Small intestine (tissue), 7 donors: ENCODE measurements around the gene ANKS6. TPM values are rescaled to one million over a fixed set of nuclear protein-coding genes. Genes with fewer than 3 reads are reported as not detected.
A peak's percentile ranks its signal among the peaks of the same experiment; 100 is the strongest.

ENCODE experiments used
- DNase-seq, 2 donors: peaks; one replicate each; pipeline versions ENCODE4 v3.0.0 to v3.0.0-alpha.2; 2013
- FAIRE-seq: peaks from 2 replicates; lab custom pipeline; 2012; peaks lifted over from hg19 to GRCh38; lab: Jason Lieb, UNC
- H3K27ac ChIP-seq, 3 donors: one replicate each; pipeline ENCODE4 v1.5.1; 2013; ENCODE audit warnings: low read length in 2 of 3, mild to moderate bottlenecking in 2 of 3, control low read depth in 1 of 3, inconsistent platforms in 1 of 3, low read depth in 1 of 3, moderate library complexity in 1 of 3
- H3K27me3 ChIP-seq, 3 donors: one replicate each; pipeline ENCODE4 v1.6.1; 2013; ENCODE audit warnings: low read length in 3 of 3, inconsistent platforms in 1 of 3; ENCODE audit not compliant: control insufficient read depth in 3 of 3, insufficient read depth in 3 of 3
- H3K36me3 ChIP-seq, 3 donors: one replicate each; pipeline ENCODE4 v1.6.1; 2013; ENCODE audit warnings: low read length in 3 of 3, inconsistent platforms in 1 of 3, low read depth in 1 of 3, mild to moderate bottlenecking in 1 of 3, moderate library complexity in 1 of 3; ENCODE audit not compliant: control insufficient read depth in 3 of 3, insufficient read depth in 2 of 3
- H3K4me1 ChIP-seq, 3 donors: one replicate each; pipeline ENCODE4 v1.6.1; 2013; ENCODE audit warnings: low read length in 2 of 3, inconsistent platforms in 1 of 3, low read depth in 1 of 3, mild to moderate bottlenecking in 1 of 3, moderate library complexity in 1 of 3; ENCODE audit not compliant: control insufficient read depth in 3 of 3, insufficient read depth in 2 of 3
- H3K4me3 ChIP-seq, 3 donors: one replicate each; pipeline ENCODE4 v1.5.1; 2013; ENCODE audit warnings: low read length in 3 of 3, control low read depth in 1 of 3, inconsistent platforms in 1 of 3, low read depth in 1 of 3, mild to moderate bottlenecking in 1 of 3, moderate library complexity in 1 of 3
- H3K9me3 ChIP-seq, 2 donors: one replicate each; pipeline ENCODE4 v1.6.1; 2013; ENCODE audit warnings: low read depth in 1 of 2, low read length in 1 of 2; ENCODE audit not compliant: control insufficient read depth in 2 of 2, insufficient read depth in 1 of 2
- WGBS, 3 donors: extraction: QIAGEN DNeasy Blood & Tissue Kit; methylation state at CpG; one replicate each; pipeline ENCODE4 v1.1.7; 2013; 5-methylcytosine and 5-hydroxymethylcytosine counted together
- polyA plus RNA-seq, 4 donors: library from polyadenylated mRNA; stranded (reverse) in 3 of 4; unstranded in 1 of 4; fragments of 200-250 nt in 3 of 4; fragments of 120-200 nt in 1 of 4; gene quantifications; one replicate each; pipeline versions ENCODE4 v1.2.1 to v1.2.3, GENCODE V29; 2013
- donor health status: healthy with polysubstance abuse.
- donor health status: control.
- donor health status: control.
- donor health status: Bipolar disorder and iron deficiency.
- donor health status: healthy.

Gene ANKS6
- polyA plus RNA-seq, 4 donors: 17.3 to 33.3 (median 19.3) TPM

DNA sequence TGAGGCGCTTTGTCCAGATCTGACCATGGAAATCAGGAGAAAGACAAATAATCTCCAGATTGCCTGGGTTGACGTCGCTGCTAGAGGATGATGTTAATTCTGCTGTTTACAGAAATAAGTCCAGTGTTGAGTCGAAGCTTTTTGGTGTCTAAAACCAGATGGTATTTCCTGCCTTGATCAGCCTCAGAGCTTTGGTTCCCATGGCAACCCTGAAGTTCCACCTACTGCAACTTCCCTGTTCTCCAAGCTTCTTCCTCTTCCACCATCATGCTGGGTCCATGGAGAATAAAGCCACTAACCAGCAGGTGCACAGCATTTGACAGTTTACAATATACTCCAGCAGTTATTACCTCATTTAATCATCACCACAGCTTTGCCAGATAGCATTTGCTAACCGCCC lies 69.6 kb downstream of the ANKS6 start:
- no peak for FAIRE-seq
- peaks cover 0 to 6% (median 0%) of the 10 kb centered on the region in 3 donors for H3K36me3 ChIP-seq
- H3K9me3 ChIP-seq: peaks cover 0 to 4% of the 10 kb centered on the region in 2 donors
- WGBS, 3 donors: 43 to 70% (median 57%) methylated on average over 5 of the region's 5 CpGs
- H3K4me3 ChIP-seq: no peak overlapping the region
- H3K4me1 ChIP-seq: no peaks in the 10 kb centered on the region
- no peak overlapping the region for H3K27ac ChIP-seq
- DNase-seq: no peak
- H3K27me3 ChIP-seq: peaks cover 0 to 5% (median 0%) of the 10 kb centered on the region in 3 donors

GRCh38 chr9:98724810-98725530 lies 71.4 kb downstream of the ANKS6 start:
- FAIRE-seq (no peak), DNase-seq (no peak)
- Histone ChIP-seq H3K4me1 (no peaks in the 10 kb centered on the region), H3K36me3 (no peaks in the 10 kb centered on the region), H3K4me3 (no peak overlapping the region), H3K9me3 (peaks cover 0 to 4% of the 10 kb centered on the region in 2 donors), H3K27ac (no peak overlapping the region), H3K27me3 (peaks cover 0 to 5% (median 0%) of the 10 kb centered on the region in 3 donors)
- 70% methylated on average over 5 of the region's 5 CpGs for WGBS, 3 donors

GRCh38 chr9:98721643-98722042 lies 74.7 kb downstream of the ANKS6 start:
- H3K27ac ChIP-seq: no peak overlapping the region
- DNase-seq (no peak), FAIRE-seq (no peak)
- WGBS, 3 donors: 84 to 90% (median 90%) methylated on average over 2 of the region's 2 CpGs
- no peaks in the 10 kb centered on the region for H3K36me3 ChIP-seq
- H3K9me3 ChIP-seq: peaks cover 0 to 4% of the 10 kb centered on the region in 2 donors
- H3K4me1 ChIP-seq: no peaks in the 10 kb centered on the region
- H3K4me3 ChIP-seq: no peak overlapping the region
- H3K27me3 ChIP-seq: peaks cover 0 to 5% (median 4%) of the 10 kb centered on the region in 3 donors

GRCh38 chr9:98720402-98720801 lies 76.0 kb downstream of the ANKS6 start:
- Histone ChIP-seq H3K4me3 (no peak overlapping the region), H3K9me3 (peaks cover 0 to 4% of the 10 kb centered on the region in 2 donors), H3K36me3 (no peaks in the 10 kb centered on the region), H3K4me1 (no peaks in the 10 kb centered on the region), H3K27me3 (peaks cover 0 to 9% (median 5%) of the 10 kb centered on the region in 3 donors), H3K27ac (no peak overlapping the region)
- FAIRE-seq (no peak), DNase-seq (no peak)
- 73 to 79% (median 78%) methylated on average over 4 of the region's 4 CpGs for WGBS, 3 donors

- no peak overlapping the region for H3K4me3 ChIP-seq
- H3K27me3 ChIP-seq: peaks cover 0 to 10% (median 3%) of the 10 kb centered on the region in 3 donors
- H3K36me3 ChIP-seq: no peaks in the 10 kb centered on the region
- H3K27ac ChIP-seq: no peak overlapping the region
- peaks cover 0 to 4% of the 10 kb centered on the region in 2 donors for H3K9me3 ChIP-seq
- no peaks in the 10 kb centered on the region for H3K4me1 ChIP-seq
- DNase-seq (no peak), FAIRE-seq (no peak)
- WGBS, 3 donors: 55 to 72% (median 70%) methylated on average over 2 of the region's 2 CpGs
Measured at GRCh38 chr9:98719055-98719454, 77.3 kb downstream of the ANKS6 start.

- no peaks in the 10 kb centered on the region for H3K4me1 ChIP-seq
- DNase-seq (no peak), FAIRE-seq (no peak)
- no peak overlapping the region for H3K4me3 ChIP-seq
- H3K36me3 ChIP-seq: no peaks in the 10 kb centered on the region
- peaks cover 3 to 39% (median 7%) of the 10 kb centered on the region in 3 donors for H3K27me3 ChIP-seq
- H3K9me3 ChIP-seq: no peaks in the 10 kb centered on the region
- 24 to 26% (median 26%) methylated on average over 1 of the region's 1 CpG for WGBS, 3 donors
- H3K27ac ChIP-seq: no peak overlapping the region
Measured at GRCh38 chr9:98714833-98715232, 81.5 kb downstream of the ANKS6 start.

DNA sequence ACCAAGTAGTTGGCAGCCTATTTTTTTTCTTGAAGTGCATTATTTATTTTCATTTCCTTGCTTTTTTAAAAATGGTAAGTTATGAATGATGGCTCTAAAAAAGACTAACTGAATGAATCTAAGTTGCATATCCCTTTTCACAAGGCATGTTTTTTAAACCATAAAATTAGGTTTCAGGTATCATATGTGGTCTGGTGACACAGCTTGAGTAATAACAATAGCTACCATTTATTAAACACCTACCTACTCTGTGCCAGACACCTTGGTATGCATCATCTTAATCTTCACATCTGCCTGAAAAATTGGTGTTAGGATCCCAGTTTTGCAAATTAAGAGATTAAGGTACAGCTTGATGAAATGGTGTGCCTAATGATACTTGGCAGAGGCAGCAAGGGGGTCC lies 83.4 kb downstream of the ANKS6 start:
- no peaks in the 10 kb centered on the region for H3K9me3 ChIP-seq
- H3K27me3 ChIP-seq: peaks cover 10 to 49% (median 15%) of the 10 kb centered on the region in 3 donors
- FAIRE-seq (no peak), DNase-seq (no peak)
- H3K27ac ChIP-seq: no peak overlapping the region
- no peaks in the 10 kb centered on the region for H3K36me3 ChIP-seq
- no peak overlapping the region for H3K4me3 ChIP-seq
- H3K4me1 ChIP-seq: peaks cover 0 to 6% (median 0%) of the 10 kb centered on the region in 3 donors

DNA sequence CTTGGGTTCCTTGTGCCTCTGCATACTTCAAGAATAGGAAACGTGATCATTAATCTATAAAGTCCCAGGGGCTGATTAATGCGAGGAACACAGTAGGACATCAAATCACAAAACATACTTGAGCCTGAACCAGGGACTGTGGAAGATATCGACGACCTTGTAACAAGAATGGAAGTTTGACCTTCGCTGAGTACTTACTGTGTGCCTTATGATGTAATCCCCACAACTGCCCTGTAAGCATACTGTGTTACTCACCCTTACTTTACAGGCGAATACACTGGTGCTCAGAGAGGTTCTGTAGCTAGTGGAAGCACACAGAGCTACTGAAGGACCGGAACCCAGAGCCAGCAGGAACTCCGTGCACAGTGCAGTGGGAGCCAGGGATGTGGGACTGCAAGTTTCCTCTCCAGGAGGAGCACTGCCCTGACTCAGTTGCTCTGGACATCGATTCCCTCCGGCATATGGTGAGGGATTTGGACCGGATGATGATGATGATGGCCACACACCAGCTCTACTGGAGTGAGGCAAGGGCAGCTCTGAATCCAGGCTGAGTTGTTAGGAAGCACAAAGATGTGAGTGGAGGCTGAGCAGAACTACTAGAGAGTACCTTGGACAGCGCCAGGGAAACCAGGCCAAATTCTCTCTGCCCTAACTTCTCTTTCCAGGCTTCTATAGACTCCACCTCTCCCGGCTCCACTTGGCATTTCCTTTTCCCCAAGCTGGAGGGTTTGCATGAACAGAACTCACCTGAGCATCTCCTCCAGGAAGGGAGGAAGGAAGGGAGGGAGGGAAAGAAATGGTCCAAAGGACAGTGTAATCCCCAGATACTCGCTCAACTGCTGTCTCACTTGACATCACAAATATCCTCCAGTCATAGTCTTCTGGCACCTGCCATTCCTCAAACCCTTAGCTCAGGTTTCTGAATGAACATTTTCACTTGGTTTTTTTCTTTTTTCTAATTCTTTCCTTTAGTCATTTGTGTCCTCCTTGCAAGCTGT lies 86.1 kb downstream of the ANKS6 start:
- peaks cover 0 to 18% (median 0%) of the 10 kb centered on the region in 3 donors for H3K4me1 ChIP-seq

More for the DNA sequence above, 86.1 kb downstream of the ANKS6 start:
- DNase-seq: peak; percentile 6 to 53
- H3K9me3 ChIP-seq: no peaks in the 10 kb centered on the region
- H3K27me3 ChIP-seq: peaks cover 20 to 60% (median 27%) of the 10 kb centered on the region in 3 donors
- no peak for FAIRE-seq
- H3K36me3 ChIP-seq: no peaks in the 10 kb centered on the region
- H3K4me3 ChIP-seq: no peak overlapping the region
- WGBS, 3 donors: 63 to 65% (median 63%) methylated on average over 14 of the region's 14 CpGs
- no peak overlapping the region for H3K27ac ChIP-seq
